ENCODE data around the gene EIF6. TPM values are rescaled to one million over a fixed set of nuclear protein-coding genes. Genes with fewer than 3 reads are reported as not detected.

EIF6 gene
- polyA plus RNA-seq, 3 donors: 94.3 to 222 (median 190) TPM

GRCh38 chr20:35302421-35303335 lies 18.1 kb upstream of the EIF6 start:
- H3K27ac ChIP-seq (ENCODE audit: low read depth in 1 of 2, low read length in 2 of 2): no peak overlapping the region
- peak overlapping the region in 1 of 7 donors; percentile 56 for H3K27ac Mint-ChIP-seq
- H3K9ac ChIP-seq (ENCODE audit: insufficient read depth, low read length, poor library complexity, severe bottlenecking): no peak overlapping the region
- H3K4me2 ChIP-seq (replicated peaks; ENCODE audit: extremely low read depth, low read length, poor library complexity, severe bottlenecking): no peak overlapping the region
- H3K27me3 ChIP-seq (ENCODE audit: control insufficient read depth in 2 of 2, insufficient read depth in 2 of 2, low read length in 2 of 2): no peaks in the 10 kb centered on the region
- TF ChIP-seq CTCF (IDR thresholded peaks at IDR 0.05): no peak
- peaks cover 0 to 3% (median 2%) of the 10 kb centered on the region in 3 donors for H3K27me3 Mint-ChIP-seq (ENCODE audit: low read depth in 3 of 3)
- H3K4me3 Mint-ChIP-seq: no peak overlapping the region
- H3K36me3 ChIP-seq (replicated peaks in 1 of 2; ENCODE audit: control insufficient read depth in 1 of 2, insufficient read depth in 2 of 2, low read length in 2 of 2): peaks cover 0 to 38% of the 10 kb centered on the region in 2 donors
- no peak for DNase-seq
- H2AFZ ChIP-seq (ENCODE audit: insufficient read depth, low read depth, low read length, poor library complexity, severe bottlenecking): no peak overlapping the region
- intact Hi-C loops (cut with micrococcal nuclease): loop anchor here (5.0 to 10.0 kb wide), 2 partner anchors 142 to 145 kb away; no protein-coding TSS in a partner anchor
- H3K79me2 ChIP-seq (ENCODE audit: insufficient read depth, low read length): no peaks in the 10 kb centered on the region
- H3K4me1 ChIP-seq (ENCODE audit: control insufficient read depth in 1 of 2, insufficient read depth in 2 of 2, low read length in 2 of 2): no peaks in the 10 kb centered on the region
- H3K4me3 ChIP-seq (replicated peaks in 1 of 3; ENCODE audit: low read depth in 2 of 3, low read length in 3 of 3): no peak overlapping the region
- 90% methylated on average over 1 of the region's 6 CpGs for WGBS (ENCODE audit: insufficient coverage)
- H3K9me3 ChIP-seq (replicated peaks in 1 of 2; ENCODE audit: control insufficient read depth in 1 of 2, insufficient read depth in 1 of 2, low read length in 2 of 2): no peaks in the 10 kb centered on the region
- H3K9me3 Mint-ChIP-seq: peaks cover 0 to 3% (median 0%) of the 10 kb centered on the region in 7 donors
- H4K20me1 ChIP-seq (ENCODE audit: insufficient read depth, low read length): no peaks in the 10 kb centered on the region
- peaks cover 15% of the 10 kb centered on the region for H3K4me1 Mint-ChIP-seq
- H3K36me3 Mint-ChIP-seq: peaks cover 29% of the 10 kb centered on the region in 2 donors

GRCh38 chr20:35301426-35301825 lies 16.9 kb upstream of the EIF6 start:
- no peak overlapping the region for H3K9ac ChIP-seq (ENCODE audit: insufficient read depth, low read length, poor library complexity, severe bottlenecking)
- no peaks in the 10 kb centered on the region for H3K4me1 ChIP-seq (ENCODE audit: control insufficient read depth in 1 of 2, insufficient read depth in 2 of 2, low read length in 2 of 2)
- H3K9me3 Mint-ChIP-seq: peaks cover 0 to 3% (median 0%) of the 10 kb centered on the region in 7 donors
- no peaks in the 10 kb centered on the region for H3K79me2 ChIP-seq (ENCODE audit: insufficient read depth, low read length)
- intact Hi-C loops (cut with micrococcal nuclease): loop anchor here (5.0 to 10.0 kb wide), 2 partner anchors 143 to 146 kb away; no protein-coding TSS in a partner anchor
- H3K36me3 Mint-ChIP-seq: peaks cover 26% of the 10 kb centered on the region in 2 donors
- H3K4me3 Mint-ChIP-seq: no peak overlapping the region
- H3K27me3 Mint-ChIP-seq (ENCODE audit: low read depth in 3 of 3): peaks cover 2 to 3% (median 2%) of the 10 kb centered on the region in 3 donors
- no peaks in the 10 kb centered on the region for H3K27me3 ChIP-seq (ENCODE audit: control insufficient read depth in 2 of 2, insufficient read depth in 2 of 2, low read length in 2 of 2)
- no peaks in the 10 kb centered on the region for H4K20me1 ChIP-seq (ENCODE audit: insufficient read depth, low read length)
- no peak for TF ChIP-seq CTCF (IDR thresholded peaks at IDR 0.05)
- H2AFZ ChIP-seq (ENCODE audit: insufficient read depth, low read depth, low read length, poor library complexity, severe bottlenecking): no peak overlapping the region
- H3K36me3 ChIP-seq (replicated peaks in 1 of 2; ENCODE audit: control insufficient read depth in 1 of 2, insufficient read depth in 2 of 2, low read length in 2 of 2): peaks cover 0 to 36% of the 10 kb centered on the region in 2 donors
- no peaks in the 10 kb centered on the region for H3K9me3 ChIP-seq (replicated peaks in 1 of 2; ENCODE audit: control insufficient read depth in 1 of 2, insufficient read depth in 1 of 2, low read length in 2 of 2)
- H3K27ac ChIP-seq (ENCODE audit: low read depth in 1 of 2, low read length in 2 of 2): no peak overlapping the region
- no peak for DNase-seq
- peaks cover 14% of the 10 kb centered on the region for H3K4me1 Mint-ChIP-seq
- H3K4me3 ChIP-seq (replicated peaks in 1 of 3; ENCODE audit: low read depth in 2 of 3, low read length in 3 of 3): no peak overlapping the region
- no CpG with 5 or more reads among the region's 2 CpGs for whole genome bisulfite sequencing (ENCODE audit: insufficient coverage)
- H3K4me2 ChIP-seq (replicated peaks; ENCODE audit: extremely low read depth, low read length, poor library complexity, severe bottlenecking): no peak overlapping the region
- H3K27ac Mint-ChIP-seq: no peak overlapping the region
